GM18868 (cell line): ENCODE results near the gene CCDC175.

Experiments used
- ATAC-seq: cut with Tn5 transposase; IDR thresholded peaks from one replicate; pipeline ENCODE4 v1.9.1; 2021; ENCODE audit warnings: mild to moderate bottlenecking, moderate library complexity; ENCODE audit not compliant: unreplicated experiment

Gene CCDC175

GRCh38 chr14:59483363-59483762 is 93.2 kb downstream of the CCDC175 start:
- no peak for ATAC-seq

- ATAC-seq = no peak
Measured at GRCh38 chr14:59482541-59483331, 93.9 kb downstream of the CCDC175 start.

GRCh38 chr14:59481871-59482540 is 94.6 kb downstream of the CCDC175 start:
- ATAC-seq = no peak

- no peak for ATAC-seq
Measured at GRCh38 chr14:59481407-59481806, 95.2 kb downstream of the CCDC175 start.

- no peak for ATAC-seq
Measured at GRCh38 chr14:59480166-59480565, 96.4 kb downstream of the CCDC175 start.

- no peak for ATAC-seq
Measured at GRCh38 chr14:59478540-59478939, 98.1 kb downstream of the CCDC175 start.

- ATAC-seq = no peak
Measured at GRCh38 chr14:59475709-59476108, 100.9 kb downstream of the CCDC175 start.

- no peak for ATAC-seq
Measured at GRCh38 chr14:59474172-59474571, 102.4 kb downstream of the CCDC175 start.

GRCh38 chr14:59465316-59466135 is 111.1 kb downstream of the CCDC175 start, which contains the start of gene GPR135:
GPR135 (minus strand) TSS chr14:59465380; CDS start chr14:59465226, 154 bp downstream.
- peak; percentile 30 for ATAC-seq

- ATAC-seq = peak; percentile 64
Measured at GRCh38 chr14:59464486-59465315, 111.9 kb downstream of the CCDC175 start.

GRCh38 chr14:59463787-59464485 is 112.7 kb downstream of the CCDC175 start:
- ATAC-seq = peak; percentile 13

- ATAC-seq = no peak
Measured at GRCh38 chr14:59461891-59462290, 114.7 kb downstream of the CCDC175 start.

- no peak for ATAC-seq
Measured at GRCh38 chr14:59460378-59460777, 116.2 kb downstream of the CCDC175 start.

GRCh38 chr14:59458486-59458885 is 118.1 kb downstream of the CCDC175 start:
- no peak for ATAC-seq

GRCh38 chr14:59455411-59455810 is 121.2 kb downstream of the CCDC175 start:
- no peak for ATAC-seq
